Right lobe of liver (tissue), 4 donors: ENCODE results near the gene RAVER2.

ENCODE experiments used
- CTCF ChIP-seq, 4 donors: fragments of 200-600 bp in 3 of 4; fragments of 450-650 bp in 1 of 4; IDR thresholded peaks; one replicate each; pipeline versions ENCODE4 v1.5.1 to v1.8.0; 2016 to 2022; ENCODE audit warnings: antibody characterized with exemption in 4 of 4, mild to moderate bottlenecking in 2 of 4
- POLR2A ChIP-seq: fragments of 450-650 bp; IDR thresholded peaks from one replicate; pipeline ENCODE4 v1.6.1; 2017; ENCODE audit warnings: antibody characterized with exemption, mild to moderate bottlenecking
- donor health status: DM: no; HTN: no; CAD: no.
- donor health status: DM: no; HTN: no; CAD: no.
- donor health status: DM: no; HTN: yes; CAD: no.

- no peak for TF ChIP-seq POLR2A
- no peak for TF ChIP-seq CTCF (IDR thresholded peaks at IDR 0.05)
These were observed 120.4 kb downstream of the RAVER2 start for GRCh38 chr1:64865105-64865757.
